Measurements from ENCODE around the gene SMG1.

DNA sequence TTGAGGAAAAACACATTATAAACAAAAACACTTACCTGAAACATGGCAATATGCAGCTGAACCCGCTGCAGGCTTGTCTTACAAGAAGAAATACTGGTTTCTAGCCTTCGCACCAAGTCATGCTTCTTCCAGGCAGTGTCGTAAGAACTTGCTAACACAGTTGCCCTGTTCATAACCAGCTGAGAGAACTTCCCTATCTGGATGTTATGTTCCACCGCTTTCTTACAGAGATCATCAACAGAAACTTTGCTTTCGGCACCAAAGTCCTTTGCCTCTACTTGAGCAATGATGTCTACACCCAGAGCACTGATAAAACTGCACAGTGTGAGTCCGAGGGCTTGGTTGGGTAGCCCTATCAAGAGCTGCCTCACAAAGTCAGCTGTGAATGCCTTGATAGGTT is 97.0 kb downstream of the SMG1 start:
- TF ChIP-seq CTCF (IDR thresholded peaks at IDR 0.05; ENCODE audit: low read length) (no peak), EZH2 (optimal IDR thresholded peaks at IDR 0.05; ENCODE audit: low read depth, low read length) (no peak), EZH2phosphoT487 (IDR thresholded peaks at IDR 0.05; ENCODE audit: low read length) (no peak)

All from MM.1S (cell line).